HFFc6 (cell line): Measurements from ENCODE around the gene ART1. TPM values are rescaled to one million over a fixed set of nuclear protein-coding genes. Genes with fewer than 3 reads are reported as not detected.

Experiments
- DNase-seq: peaks from one replicate; pipeline ENCODE4 v3.0.0-alpha.2; 2018
- H3K27ac Mint-ChIP-seq: 2 replicates; pipeline ENCODE4 v1.8.0; 2020; ENCODE audit warnings: mild to moderate bottlenecking, mixed read lengths
- H3K27me3 Mint-ChIP-seq: 2 replicates; pipeline ENCODE4 v1.8.0; 2021; ENCODE audit warnings: mild to moderate bottlenecking, moderate library complexity, mixed read lengths; ENCODE audit not compliant: insufficient read depth
- H3K36me3 Mint-ChIP-seq: 2 replicates; pipeline ENCODE4 v1.8.0; 2021; ENCODE audit warnings: low read depth, mixed read lengths
- H3K4me1 Mint-ChIP-seq: 2 replicates; pipeline ENCODE4 v1.8.0; 2020; ENCODE audit warnings: low read depth, mixed read lengths
- H3K4me3 Mint-ChIP-seq: 2 replicates; pipeline ENCODE4 v1.8.0; 2020; ENCODE audit warnings: mild to moderate bottlenecking, moderate library complexity, mixed read lengths
- H3K9me3 Mint-ChIP-seq: 2 replicates; pipeline ENCODE4 v1.8.0; 2020; ENCODE audit warnings: mild to moderate bottlenecking, mixed read lengths
- CTCF ChIP-seq: fragments of 200-600 bp; sonication (generic); IDR thresholded peaks from 2 replicates; pipeline ENCODE4 v1.5.0; 2021; ENCODE audit warnings: antibody characterized with exemption, mild to moderate bottlenecking
- total RNA-seq, 6 experiments: library from RNA; stranded (reverse); fragmentation: NEBNext Ultra II Directional; extraction: Animal tissue kit (Norgen Biotek cat#: 25700); gene quantifications; 2 replicates in 1 of 6; 3 replicates in 5 of 6; pipeline ENCODE4 v1.2.3, GENCODE V29; 2021

The ART1 gene
- total RNA-seq, 6 experiments from 2014 or later, result not detected

- no peaks in the 10 kb centered on the region for H3K9me3 Mint-ChIP-seq
- peaks cover 2% of the 10 kb centered on the region; the same call in 1 of the 2 replicates for H3K27me3 Mint-ChIP-seq
- DNase-seq, result no peak
- H3K4me3 Mint-ChIP-seq, result no peak overlapping the region
- TF ChIP-seq CTCF, result no peak
- no peak overlapping the region for H3K27ac Mint-ChIP-seq
- H3K36me3 Mint-ChIP-seq, result peaks cover 47% of the 10 kb centered on the region
- H3K4me1 Mint-ChIP-seq, result peaks cover 21% of the 10 kb centered on the region
Observed at GRCh38 chr11:3700410-3700809, 55.5 kb downstream of the ART1 start.

DNA sequence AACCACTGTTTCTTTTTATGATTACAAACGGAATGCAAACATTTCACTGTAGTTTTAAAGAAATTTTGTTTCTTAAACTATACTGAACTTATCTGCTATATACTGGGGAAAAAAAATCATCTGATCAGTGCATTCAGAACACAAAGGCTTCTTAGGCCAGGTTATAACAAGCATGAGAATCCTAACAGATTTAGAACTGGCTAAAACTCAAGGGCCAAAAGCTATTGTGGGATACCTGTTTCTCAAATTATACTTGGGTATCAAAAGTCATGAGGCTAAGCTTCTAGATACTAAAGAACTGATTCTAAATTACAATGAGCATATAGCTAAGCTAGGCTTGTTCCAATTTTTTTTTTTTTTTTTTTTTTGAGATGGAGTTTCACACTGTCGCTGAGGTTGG is 56.0 kb downstream of the ART1 start:
- Mint-ChIP-seq H3K4me1 (peaks cover 21% of the 10 kb centered on the region), H3K9me3 (no peaks in the 10 kb centered on the region), H3K27ac (no peak overlapping the region), H3K36me3 (peaks cover 45% of the 10 kb centered on the region), H3K27me3 (peaks cover 2% of the 10 kb centered on the region; the same call in 1 of the 2 replicates), H3K4me3 (no peak overlapping the region)
- TF ChIP-seq CTCF, result no peak
- DNase-seq, result no peak

DNA sequence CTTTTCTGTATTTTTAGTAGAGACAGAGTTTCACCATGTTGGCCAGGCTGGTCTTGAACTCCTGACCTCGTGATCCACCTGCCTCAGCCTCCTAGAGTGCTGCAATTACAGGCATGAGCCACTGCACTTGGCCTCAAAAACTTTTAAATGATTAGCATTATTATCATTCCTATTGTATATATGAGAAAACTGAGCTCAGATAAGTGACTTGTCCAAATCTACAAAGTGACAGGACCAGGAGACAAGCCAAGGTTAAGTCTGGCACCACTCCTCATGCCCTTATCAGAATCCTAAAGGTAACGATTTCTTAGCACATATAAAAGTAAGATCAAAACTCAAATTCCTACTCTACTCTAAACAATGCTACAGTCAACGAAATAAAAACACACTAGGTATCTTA is 58.5 kb downstream of the ART1 start:
- no peaks in the 10 kb centered on the region for H3K9me3 Mint-ChIP-seq
- H3K27ac Mint-ChIP-seq, result no peak overlapping the region
- peaks cover 2% of the 10 kb centered on the region; the same call in 1 of the 2 replicates for H3K27me3 Mint-ChIP-seq
- DNase-seq, result no peak
- no peak for TF ChIP-seq CTCF
- peaks cover 46% of the 10 kb centered on the region for H3K36me3 Mint-ChIP-seq
- peaks cover 33% of the 10 kb centered on the region for H3K4me1 Mint-ChIP-seq
- no peak overlapping the region for H3K4me3 Mint-ChIP-seq

DNA sequence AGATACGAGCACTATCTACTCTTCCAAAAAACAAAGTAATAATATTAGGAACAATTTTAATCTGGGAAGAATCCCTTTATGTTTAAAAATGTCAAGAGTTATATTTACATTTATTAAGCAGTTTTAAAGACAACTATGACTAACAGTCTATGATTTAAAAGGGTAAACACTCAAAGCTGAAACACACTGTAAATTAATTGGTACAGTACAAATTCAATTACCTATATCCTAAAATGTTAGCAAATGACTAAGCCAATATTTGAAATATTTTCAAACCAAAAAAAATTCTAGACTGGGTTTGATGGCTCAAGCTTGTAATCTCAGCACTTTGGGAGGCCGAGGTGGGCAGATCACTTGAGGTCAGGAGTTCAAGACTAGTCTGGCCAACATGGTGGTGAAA is 62.2 kb downstream of the ART1 start:
- H3K27ac Mint-ChIP-seq, result peak overlapping the region; percentile 56
- H3K4me3 Mint-ChIP-seq, result no peak overlapping the region
- no peak for DNase-seq
- H3K36me3 Mint-ChIP-seq, result peaks cover 39% of the 10 kb centered on the region
- H3K9me3 Mint-ChIP-seq, result no peaks in the 10 kb centered on the region
- TF ChIP-seq CTCF, result no peak
- peaks cover 45% of the 10 kb centered on the region for H3K4me1 Mint-ChIP-seq
- peaks cover 4% of the 10 kb centered on the region; the same call in 1 of the 2 replicates for H3K27me3 Mint-ChIP-seq

DNA sequence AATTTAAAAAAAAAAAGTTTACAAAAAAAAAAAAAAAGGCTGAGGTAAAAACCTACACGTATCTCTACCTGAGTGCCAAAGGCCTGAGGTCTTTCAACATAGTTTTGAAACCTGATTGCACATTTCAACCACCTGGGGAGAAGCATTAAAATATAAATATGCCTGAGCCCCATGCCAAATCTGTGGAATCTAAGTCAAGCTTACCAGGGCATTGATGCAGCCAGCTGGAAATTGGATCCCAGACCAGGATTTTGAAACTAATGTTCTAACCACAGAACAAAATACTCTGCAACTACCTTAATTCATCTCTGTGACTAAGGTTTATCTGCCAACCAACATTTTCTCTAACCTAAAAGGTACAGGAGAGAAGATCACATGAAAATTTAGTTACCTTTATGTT is 65.0 kb downstream of the ART1 start:
- peaks cover 43% of the 10 kb centered on the region for H3K4me1 Mint-ChIP-seq
- H3K27ac Mint-ChIP-seq, result no peak overlapping the region; the same call in 1 of the 2 replicates
- DNase-seq, result no peak
- H3K36me3 Mint-ChIP-seq, result peaks cover 56% of the 10 kb centered on the region
- no peak overlapping the region for H3K4me3 Mint-ChIP-seq
- peaks cover 3% of the 10 kb centered on the region; the same call in 1 of the 2 replicates for H3K27me3 Mint-ChIP-seq
- TF ChIP-seq CTCF, result no peak
- H3K9me3 Mint-ChIP-seq, result no peaks in the 10 kb centered on the region
